KG1 (cell line): ENCODE measurements around the gene SLC6A19.

Experiments
- DNase-seq: peaks from one replicate; lab custom pipeline; 2025; lab: John Stamatoyannopoulos, UW

The SLC6A19 gene

GRCh38 chr5:1180841-1181271 is 20.5 kb upstream of the SLC6A19 start:
- DNase-seq, result no peak

- DNase-seq, result no peak
Measured at GRCh38 chr5:1181451-1182359, 19.7 kb upstream of the SLC6A19 start.

GRCh38 chr5:1182360-1182632 is 19.1 kb upstream of the SLC6A19 start:
- DNase-seq, result no peak

- no peak for DNase-seq
Measured at GRCh38 chr5:1182633-1183423, 18.6 kb upstream of the SLC6A19 start.

GRCh38 chr5:1183424-1184162 is 17.8 kb upstream of the SLC6A19 start:
- DNase-seq, result no peak

GRCh38 chr5:1184163-1184470 is 17.3 kb upstream of the SLC6A19 start:
- no peak for DNase-seq

- DNase-seq, result no peak
Measured at GRCh38 chr5:1184481-1184880, 16.9 kb upstream of the SLC6A19 start.

GRCh38 chr5:1185038-1185627 is 16.3 kb upstream of the SLC6A19 start:
- DNase-seq, result no peak

- DNase-seq, result no peak
Measured at GRCh38 chr5:1185629-1186350, 15.6 kb upstream of the SLC6A19 start.

GRCh38 chr5:1186351-1187233 is 14.8 kb upstream of the SLC6A19 start:
- DNase-seq, result no peak

GRCh38 chr5:1187234-1187949 is 14.0 kb upstream of the SLC6A19 start:
- DNase-seq, result no peak

- DNase-seq, result no peak
Measured at GRCh38 chr5:1187950-1188334, 13.5 kb upstream of the SLC6A19 start.

GRCh38 chr5:1188464-1188863 is 12.9 kb upstream of the SLC6A19 start:
- DNase-seq, result no peak

GRCh38 chr5:1189269-1189668 is 12.1 kb upstream of the SLC6A19 start:
- DNase-seq, result no peak

- DNase-seq, result no peak
Measured at GRCh38 chr5:1190278-1190677, 11.1 kb upstream of the SLC6A19 start.

GRCh38 chr5:1190837-1191239 is 10.6 kb upstream of the SLC6A19 start:
- DNase-seq, result peak; percentile 20

- no peak for DNase-seq
Measured at GRCh38 chr5:1192971-1193590, 8.3 kb upstream of the SLC6A19 start.

GRCh38 chr5:1193591-1193985 is 7.8 kb upstream of the SLC6A19 start:
- DNase-seq, result no peak

GRCh38 chr5:1194378-1194777 is 7.0 kb upstream of the SLC6A19 start:
- DNase-seq, result no peak

- no peak for DNase-seq
Measured at GRCh38 chr5:1195439-1195838, 6.0 kb upstream of the SLC6A19 start.
